DMS79 (cell line): ENCODE results near the gene MAN2B2.
A peak's percentile ranks its signal among the peaks of the same experiment; 100 is the strongest.
"Not testable (repeated sequence)": the region's sequence is repeated elsewhere in the genome, so short reads cannot be mapped to it uniquely, and the experiment has no call there.

ENCODE experiments used
- DNase-seq: peaks from one replicate; lab custom pipeline; 2025; lab: John Stamatoyannopoulos, UW

The MAN2B2 gene

DNA sequence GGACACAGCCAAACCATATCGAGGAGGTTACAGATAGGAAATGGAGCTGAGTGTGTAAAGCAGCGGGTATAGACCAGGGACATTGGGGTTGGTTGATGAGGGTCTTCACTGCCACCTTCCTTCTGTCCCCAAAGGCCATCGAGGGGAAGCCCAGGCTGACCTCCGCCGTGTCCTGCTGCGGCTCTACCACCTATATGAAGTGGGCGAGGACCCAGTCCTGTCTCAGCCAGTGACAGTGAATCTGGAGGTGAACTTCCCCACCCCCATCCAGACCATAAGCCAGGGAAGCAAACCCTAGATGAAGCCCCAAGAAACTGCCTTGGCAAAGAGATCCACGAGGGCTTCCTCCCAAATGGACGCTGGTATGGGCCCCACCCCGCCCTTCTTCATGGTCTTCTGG is 42.3 kb downstream of the MAN2B2 start:
- DNase-seq = no peak

DNA sequence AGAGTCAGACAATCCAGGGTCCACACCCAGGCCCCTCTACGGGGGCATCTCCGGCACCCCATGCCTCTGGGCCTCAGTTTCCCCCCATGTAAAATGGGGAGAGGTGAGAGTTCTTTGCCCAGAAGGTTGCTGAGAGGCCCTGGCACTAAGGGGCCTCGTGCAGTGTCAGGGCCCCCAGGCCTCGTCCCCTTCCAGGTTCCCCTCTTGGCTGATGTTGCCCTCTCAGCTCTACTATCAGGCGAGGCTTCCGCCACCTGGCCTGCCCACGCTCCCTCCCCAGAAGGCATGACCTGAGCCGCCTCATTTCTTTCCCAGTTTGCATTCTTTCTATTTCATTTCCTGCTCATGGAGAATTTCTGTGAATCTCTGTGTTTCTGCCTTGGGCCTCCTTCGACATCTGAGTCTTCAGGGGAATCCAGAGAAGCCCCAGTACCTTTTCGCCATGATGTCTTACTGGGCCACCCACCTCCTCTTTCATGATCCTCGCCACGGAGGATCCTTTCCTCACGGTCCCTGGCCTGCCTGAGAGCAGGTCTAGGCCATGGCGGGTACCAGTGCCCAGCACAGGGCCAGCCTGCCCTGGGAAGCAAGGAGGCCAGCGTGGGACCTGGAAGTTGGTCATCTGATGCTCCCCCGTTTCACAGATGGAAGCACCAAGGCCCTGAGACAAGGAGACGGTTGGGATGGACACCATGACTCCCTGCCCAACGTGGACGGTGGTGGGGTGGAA is 43.6 kb downstream of the MAN2B2 start:
- DNase-seq = no peak

DNA sequence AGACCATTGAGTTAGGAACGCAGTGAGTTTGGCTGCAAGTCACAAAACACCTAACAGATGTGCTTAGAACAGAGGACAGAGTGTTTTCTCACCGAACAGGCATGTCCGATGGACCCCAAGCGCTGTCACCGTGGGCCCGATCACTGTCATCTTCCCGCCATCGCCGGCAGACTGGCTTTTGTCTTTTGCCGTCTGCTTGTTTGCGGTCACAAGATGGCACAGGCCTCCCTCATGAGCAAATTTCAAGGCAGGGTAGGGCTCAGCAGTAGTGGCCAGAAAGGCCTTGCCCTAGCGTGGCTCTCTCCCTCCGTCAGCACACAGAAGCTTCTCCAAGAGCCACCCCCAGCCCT is 44.1 kb downstream of the MAN2B2 start:
- no peak for DNase-seq

DNA sequence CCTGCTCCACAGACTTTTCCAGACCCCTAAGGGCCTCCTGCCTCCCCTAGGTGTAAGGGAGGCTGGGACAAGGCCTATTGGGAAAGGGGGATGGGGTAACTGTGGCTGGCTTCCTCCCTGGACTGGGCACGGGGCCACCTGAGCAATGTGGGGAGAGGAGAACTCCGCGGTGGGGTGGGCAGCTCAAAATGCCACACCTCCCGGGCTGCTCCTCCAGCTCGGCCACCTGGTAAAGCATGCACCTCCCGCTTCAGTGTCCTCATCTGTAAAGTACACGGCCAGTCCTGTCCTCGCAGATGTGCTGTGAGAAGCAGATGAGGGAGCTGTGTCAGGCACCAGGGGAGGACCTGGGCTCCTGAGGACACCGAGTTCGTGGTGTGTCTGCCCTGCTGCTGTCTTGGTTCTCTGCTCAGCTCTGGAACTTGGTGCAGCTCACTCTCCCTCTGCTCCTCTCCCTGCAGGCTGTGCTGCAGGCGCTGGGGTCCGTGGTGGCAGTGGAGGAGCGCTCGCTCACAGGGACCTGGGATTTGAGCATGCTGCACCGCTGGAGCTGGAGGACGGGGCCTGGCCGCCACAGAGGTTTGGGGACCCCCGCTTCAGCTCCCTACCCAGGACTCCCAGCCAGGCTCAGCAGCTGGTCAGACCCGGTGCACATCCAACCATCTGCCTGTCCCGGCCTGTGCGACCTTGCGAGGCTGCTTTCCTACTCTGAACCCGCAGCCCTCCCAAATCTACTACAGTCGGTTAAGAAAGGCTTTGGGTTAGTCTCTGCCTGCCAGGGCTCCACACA is 44.7 kb downstream of the MAN2B2 start:
- no peak for DNase-seq

DNA sequence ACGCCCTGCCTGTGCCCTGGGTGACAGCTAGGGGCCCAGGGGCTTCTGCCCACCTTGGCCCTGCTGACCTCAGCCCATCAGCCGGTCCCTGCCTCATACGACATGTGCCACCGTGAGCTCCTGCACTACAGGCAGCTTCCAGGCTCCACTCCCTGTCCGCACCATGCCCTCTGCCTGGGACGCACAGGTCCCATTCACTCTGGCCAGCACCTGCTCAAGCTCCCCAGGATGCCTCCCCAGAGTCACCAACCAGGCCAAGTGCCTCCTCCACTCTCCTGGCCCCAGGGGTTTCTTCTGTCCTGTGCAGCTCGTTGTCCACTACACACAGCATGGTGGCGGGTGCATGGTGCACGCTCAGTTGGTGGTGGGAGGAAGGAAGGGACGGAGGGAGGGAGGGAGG is 45.3 kb downstream of the MAN2B2 start:
- DNase-seq = no peak

DNA sequence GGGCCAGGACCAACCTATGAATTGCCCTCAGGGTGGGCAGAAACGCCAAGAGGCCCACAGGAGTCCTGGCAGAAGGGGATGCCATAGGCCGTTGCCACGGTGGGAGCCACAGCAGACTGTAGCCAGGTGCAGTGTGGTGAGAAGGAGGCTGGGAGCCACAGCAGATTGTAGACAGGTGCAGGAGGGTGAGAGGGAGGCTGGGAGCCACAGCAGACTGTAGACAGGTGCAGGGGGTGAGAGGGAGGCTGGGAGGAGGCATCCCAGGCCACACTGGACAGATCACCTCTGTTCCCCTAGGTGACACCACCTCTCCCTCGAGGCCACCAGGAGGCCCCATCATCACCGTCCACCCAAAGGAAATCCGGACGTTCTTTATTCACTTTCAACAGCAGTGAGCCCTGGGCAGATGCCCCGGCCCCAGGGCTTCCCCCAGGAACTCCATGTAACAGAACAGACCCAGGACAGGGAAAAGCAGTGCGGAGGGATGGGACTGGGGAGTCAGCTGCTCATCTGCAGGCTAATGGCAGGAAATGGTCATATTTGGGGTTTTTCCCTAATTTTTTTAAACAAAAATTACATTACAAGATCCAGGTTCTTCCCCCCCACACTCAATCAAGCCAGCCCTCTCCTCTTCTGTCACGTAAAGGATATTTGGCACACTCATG is 46.0 kb downstream of the MAN2B2 start:
- DNase-seq = no peak

DNA sequence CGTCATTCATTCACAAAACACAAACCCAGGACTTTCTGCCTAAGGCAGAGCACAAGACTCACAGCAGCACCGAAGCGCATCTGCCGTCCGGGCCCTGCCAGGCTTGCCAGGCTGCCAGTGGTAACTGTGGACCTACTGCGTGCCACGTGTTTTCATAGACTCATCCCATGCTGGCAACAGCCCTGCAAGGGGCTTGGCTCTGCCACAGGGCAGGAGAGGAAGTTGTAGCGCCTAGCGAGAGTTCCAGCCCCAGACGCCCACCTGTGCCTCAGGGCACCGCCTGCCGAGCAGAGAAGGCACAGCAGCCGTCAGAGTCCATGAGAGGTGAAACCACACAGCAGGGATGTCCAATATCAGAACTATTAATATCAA is 46.6 kb downstream of the MAN2B2 start:
- no peak for DNase-seq

DNA sequence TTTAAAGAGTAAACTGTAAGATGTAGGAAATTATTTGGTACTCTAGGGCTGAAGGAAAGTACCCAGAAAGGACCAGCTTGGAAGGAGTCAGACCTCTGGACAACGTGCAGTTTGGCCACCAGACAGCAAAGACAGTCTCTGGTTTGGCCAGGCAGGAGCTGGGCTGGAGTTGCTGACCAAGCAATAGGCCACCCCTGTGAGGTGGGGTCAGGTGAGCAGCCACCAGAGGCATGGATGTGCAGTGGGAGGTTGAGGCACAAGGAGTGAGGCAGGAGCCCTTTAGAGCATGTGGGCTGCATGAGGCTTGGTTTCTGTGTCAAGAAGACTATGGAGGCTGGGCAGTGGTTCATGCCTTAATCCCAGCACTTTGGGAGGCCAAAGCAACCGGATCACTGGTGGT is 47.8 kb downstream of the MAN2B2 start:
- DNase-seq = no peak

DNA sequence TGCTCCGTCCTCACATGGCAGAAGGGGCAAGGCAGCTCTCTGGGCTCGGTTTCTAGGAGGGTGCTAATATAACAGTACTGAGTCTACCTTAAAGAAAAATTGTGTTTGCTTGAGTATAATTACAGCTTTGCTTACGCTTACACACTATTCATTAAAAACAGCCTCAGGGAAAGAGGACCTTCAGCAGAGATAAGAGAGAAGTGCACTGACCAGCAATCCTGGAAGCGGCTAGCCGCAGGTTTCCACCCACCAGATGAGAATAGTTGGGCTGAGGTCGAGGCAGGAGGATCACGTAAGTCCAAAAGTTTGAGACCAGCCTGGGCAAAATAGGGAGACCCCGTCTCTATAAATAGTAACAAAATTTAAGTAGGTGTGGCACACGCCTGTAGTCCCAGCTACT is 50.3 kb downstream of the MAN2B2 start:
- DNase-seq = no peak

DNA sequence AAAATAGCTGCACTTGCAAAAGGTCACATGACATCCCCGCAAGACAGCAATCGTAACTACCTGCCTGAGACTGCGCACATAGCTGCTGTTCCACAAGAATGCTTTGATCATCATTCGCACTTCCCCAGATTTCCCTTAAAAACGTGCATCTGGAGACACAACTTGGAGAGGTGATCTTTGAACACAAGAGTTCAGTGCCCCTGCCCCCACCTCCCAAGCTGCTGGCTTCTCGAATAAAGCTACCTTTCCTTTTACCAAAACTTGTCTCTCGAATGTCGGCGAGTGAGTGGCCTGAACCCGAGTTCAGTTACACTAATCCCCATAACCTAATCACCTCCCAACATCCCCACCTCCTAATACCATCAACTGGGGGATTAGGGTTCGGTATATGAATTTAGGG is 51.1 kb downstream of the MAN2B2 start:
- no peak for DNase-seq

DNA sequence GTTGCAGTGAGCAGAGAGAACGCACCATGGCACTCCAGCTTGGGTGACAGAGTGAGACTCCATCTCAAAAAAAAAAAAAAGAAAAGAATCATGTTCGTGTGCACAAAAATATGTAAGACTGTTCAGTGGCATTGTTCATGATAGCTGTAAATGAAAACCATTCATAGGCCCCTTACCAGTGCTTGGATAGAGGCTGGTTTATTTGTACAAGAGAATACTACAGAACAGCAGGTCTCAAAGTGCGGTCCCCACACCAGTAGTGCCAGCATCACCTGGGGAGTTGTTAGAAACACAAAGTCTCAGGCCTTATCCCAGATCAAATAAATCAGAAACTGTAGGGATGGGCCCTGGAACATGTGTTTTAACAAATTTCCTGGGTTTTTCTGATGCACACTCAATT is 52.8 kb downstream of the MAN2B2 start:
- DNase-seq = no peak

DNA sequence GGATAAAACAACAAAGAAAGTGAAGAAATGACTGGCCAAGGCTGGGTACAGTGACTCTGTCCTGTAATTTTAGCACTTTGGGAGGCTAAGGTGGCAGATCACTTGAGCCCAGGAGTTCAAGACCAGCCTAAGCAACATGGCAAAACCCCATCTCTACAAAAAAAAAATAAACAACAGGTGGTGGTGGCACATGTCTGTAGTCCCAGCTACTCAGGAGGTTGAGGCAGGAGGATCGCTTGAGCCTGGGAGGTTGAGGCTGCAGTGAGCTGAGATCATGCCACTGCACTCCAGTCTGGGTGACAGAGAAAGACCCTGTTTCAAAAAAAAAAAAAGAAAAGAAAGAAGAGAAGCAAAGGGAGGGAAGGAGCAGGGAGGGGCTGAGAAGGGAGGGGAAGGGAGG is 53.5 kb downstream of the MAN2B2 start:
- not testable (repeated sequence) for DNase-seq

DNA sequence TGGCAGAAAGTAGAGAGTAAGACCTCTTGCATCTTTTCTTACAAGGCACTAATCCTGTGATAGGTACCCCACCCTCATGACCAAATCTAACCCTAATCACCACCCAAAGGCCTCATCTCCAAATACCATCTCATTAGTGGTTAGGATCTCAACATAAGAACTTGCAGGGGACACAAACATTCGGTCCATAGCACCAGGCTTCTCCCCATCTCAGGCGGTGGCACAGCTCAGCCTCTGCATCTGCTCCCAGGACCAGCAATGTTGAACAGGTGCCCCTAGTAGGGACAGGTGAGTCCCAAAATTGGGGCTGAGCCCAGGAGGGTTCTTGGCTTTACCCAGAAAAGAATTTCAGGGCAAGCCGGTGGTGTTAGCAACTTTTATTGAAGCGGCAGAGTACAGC is 57.1 kb downstream of the MAN2B2 start:
- DNase-seq = no peak

DNA sequence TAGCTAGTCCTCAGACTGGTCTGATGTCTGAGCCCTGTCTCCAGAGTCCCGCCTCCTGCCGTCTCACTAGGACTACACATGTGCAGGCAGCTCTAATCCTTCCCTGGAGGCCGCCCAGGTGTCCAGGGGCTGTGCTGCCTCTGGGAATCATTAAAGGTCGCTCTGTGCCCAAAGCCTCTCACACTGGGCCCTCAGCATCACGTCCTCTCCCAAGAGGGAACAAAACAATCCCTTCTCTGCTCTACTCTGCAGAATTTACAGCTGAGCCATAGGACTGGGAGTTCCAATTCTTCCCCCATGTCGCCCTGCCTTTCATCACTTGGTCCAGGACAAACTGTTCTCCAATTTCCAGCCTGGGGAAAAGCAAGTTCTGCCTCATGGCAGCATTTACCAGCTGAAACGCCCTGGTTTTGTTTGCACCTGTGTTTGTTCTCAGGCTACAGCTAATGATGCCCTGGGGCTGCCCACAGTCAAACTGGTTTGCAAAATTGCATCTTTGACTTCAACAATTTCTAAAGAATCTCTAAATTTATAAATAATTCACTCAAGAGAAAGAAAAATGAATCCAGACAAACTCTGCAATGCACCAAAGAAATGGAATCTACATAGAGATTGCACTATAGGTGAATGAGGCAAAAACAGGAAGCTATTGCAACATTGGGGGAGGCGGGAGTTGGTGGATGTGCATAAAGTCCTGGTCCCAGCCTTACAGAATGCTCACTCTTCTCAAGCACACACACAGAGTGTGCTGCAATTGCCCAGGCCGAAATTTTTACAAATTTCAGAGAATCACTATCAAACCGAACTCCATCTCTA is 58.3 kb downstream of the MAN2B2 start:
- no peak for DNase-seq

DNA sequence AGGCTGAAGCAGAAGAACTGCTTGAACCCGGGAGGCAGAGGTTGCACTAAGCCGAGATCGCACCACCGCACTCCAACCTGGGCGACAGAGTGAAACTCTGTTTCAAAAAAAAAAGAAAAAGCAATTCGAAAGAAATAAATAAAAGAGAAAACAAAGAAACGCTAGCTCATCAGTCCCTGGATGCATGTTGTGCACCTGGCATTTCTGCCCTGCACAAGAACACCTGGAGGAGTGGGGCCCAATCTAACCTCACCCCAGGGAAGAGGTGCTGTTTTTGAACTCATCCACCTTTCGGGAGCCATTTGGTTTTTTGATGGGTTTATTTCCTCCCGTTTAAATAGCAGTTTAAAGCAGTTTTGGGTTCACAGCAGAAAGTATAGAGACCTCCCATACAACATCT is 59.8 kb downstream of the MAN2B2 start:
- DNase-seq = no peak

DNA sequence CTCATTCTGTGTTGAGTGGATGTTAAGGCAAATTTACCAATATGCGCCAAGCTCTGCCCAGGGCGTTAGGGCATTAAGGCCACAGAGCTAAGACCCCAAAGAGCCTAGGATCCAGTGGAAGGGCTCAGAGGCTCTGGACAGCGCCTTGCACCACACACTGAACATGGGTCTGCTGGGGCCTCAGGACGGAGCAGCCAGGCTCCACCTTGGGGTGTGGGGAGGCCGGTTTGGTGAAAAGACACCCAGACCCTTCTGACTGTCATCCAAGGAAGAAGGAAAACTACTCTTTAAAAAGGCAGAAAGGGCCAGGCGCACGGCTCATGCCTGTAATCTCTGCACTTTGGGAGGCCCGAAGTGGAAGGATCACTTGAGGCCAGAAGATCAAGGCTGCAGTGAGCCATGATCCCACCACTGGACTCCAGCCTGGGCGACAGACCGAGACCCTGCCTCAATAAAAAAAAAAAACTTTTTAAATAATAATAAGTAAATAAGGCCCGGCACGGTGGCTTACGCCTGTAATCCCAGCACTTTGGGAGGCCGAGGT is 64.2 kb downstream of the MAN2B2 start:
- DNase-seq = no peak

DNA sequence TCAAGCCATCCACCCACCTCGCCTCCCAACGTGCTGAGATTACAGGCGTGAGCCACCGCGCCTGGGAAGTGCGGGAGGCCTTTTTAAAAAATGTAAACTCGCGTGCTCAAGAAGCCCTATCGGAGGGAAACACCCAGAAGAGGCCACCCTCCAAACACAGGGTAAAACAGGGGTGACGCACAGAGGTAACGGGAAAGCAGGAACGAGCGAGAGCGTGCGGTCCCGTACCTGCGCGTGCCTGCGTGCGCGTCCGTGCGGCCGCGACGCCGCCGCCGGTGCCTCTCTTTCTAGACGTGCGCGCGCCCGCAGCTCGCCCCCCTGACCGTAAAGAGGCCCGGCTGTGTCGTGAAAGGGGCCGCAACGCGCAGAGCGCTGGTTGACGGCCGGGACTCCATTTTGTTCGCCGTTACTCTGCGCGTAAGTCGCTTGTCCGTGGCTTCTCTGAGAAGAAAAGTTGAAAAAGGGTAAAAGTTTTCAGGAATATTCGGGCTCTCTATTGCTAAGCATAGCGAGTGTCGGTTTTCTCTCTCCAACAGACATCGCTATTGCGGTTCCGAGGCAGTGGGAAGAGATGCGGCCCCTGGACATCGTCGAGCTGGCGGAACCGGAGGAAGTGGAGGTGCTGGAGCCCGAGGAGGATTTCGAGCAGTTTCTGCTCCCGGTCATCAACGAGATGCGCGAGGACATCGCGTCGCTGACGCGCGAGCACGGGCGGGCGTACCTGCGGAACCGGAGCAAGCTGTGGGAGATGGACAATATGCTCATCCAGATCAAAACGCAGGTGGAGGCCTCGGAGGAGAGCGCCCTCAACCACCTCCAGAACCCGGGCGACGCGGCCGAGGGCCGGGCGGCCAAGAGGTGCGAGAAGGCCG is 65.5 kb downstream of the MAN2B2 start, which contains the start of gene MRFAP1:
Gene MRFAP1 (plus strand): TSS at position 394 of the 872 bp plus-strand sequence. CDS start 178 bp downstream, at position 572.
- DNase-seq = peak; percentile 47

DNA sequence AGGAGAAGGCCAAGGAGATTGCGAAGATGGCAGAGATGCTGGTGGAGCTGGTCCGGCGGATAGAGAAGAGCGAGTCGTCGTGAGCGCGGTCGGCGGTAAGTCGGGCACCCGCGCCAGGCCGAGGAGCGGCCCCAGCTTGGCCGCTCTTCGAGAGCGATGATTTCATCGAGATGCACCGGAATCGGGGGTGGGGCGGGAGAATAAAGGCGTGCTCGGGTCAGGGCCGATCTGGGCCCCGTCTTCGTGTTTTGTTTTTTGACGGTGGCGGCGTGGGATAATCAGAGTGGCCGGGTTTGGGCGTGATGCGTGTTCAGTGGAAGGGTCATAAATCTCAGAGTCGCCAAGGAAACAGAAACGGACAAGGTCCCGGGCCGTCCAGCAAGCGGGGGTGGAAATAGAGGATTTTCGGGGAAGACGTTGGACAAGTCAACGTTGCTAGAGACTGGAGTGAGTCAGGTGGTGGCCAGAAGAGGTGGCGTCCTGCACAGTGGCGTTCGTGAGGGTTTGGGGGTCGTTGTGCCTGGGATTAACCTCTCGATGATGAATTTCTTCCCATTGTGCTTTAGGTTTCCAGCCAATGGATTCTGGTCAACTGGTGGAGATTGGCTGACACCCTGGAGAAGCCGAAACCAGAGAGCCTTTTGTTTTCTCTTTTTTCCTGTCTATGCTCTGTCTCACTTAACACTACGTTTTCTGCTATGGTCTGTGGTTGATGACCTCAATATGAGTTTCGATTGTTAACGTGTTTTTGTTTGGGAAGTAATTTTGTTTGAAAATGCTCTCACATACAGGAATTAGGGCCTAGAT is 66.4 kb downstream of the MAN2B2 start:
- no peak for DNase-seq

DNA sequence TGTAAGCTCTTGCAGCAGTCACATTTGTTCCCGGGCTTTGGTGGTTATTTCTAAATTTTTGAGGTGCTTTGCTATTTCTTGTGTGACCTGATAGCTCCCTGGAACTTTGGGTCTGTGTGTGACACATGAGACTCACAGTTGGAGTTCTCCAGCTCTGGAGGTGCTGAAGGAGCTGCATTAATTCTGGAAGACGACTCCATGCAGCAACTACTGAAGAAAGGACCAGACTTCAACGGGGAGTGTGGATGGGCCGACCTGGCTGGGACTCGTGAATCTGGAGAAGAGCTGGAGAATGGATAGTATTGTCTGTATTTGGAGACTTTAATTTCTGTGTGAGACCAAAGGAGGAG is 67.0 kb downstream of the MAN2B2 start:
- no peak for DNase-seq

DNA sequence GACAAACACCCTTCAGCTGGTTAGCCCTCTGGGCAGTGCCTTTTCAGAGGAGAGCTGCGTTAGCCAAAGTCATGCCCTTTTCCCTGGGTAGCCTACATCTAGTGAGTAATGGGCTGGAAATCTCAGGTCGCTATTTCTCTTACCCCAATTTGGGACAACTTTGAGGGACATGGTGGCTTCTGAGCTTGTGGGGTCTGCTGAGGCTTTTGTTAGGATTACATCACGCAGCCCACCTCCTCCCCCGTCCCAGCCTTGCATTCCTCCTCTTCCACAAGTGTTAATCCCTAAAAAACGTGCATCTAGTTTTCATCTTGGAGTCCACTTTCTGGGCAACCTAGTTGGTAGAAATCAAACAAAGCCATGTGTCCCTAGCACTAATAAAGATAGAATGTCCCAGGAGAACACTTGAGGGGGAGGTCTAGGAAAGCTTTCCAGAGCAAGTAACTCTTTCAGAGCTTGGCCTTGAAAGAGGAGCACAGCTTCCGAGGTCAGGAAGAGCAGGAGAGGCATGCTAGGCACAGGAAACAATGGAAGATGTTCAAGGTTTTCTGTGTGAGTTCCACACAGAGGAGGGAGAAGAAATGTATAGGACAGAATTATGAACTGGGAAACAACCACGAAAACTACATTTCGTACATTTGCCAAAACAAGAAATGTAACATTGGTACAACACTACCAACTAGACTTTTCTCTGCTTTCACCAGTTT is 68.3 kb downstream of the MAN2B2 start:
- DNase-seq = no peak
